GM19025 (cell line): Measurements from ENCODE around the gene HYDIN.

Experiments used
- ATAC-seq: cut with Tn5 transposase; IDR thresholded peaks from one replicate; pipeline ENCODE4 v1.9.1; 2021; ENCODE audit warnings: mild to moderate bottlenecking, low read depth, moderate library complexity; ENCODE audit not compliant: unreplicated experiment

The HYDIN gene

GRCh38 chr16:70796301-70796700 is 434.2 kb downstream of the HYDIN start:
- ATAC-seq, result no peak

- ATAC-seq, result no peak
Measured at GRCh38 chr16:70795296-70795912, 435.1 kb downstream of the HYDIN start.

GRCh38 chr16:70793851-70794502 is 436.5 kb downstream of the HYDIN start:
- ATAC-seq, result peak; percentile 53

- no peak for ATAC-seq
Measured at GRCh38 chr16:70790815-70791214, 439.7 kb downstream of the HYDIN start.

- ATAC-seq, result no peak
Measured at GRCh38 chr16:70789595-70790447, 440.7 kb downstream of the HYDIN start.

- ATAC-seq, result no peak
Measured at GRCh38 chr16:70788668-70789594, 441.6 kb downstream of the HYDIN start.

- ATAC-seq, result no peak
Measured at GRCh38 chr16:70786020-70786755, 444.3 kb downstream of the HYDIN start.

GRCh38 chr16:70784692-70785555 is 445.6 kb downstream of the HYDIN start:
- ATAC-seq, result no peak

GRCh38 chr16:70782237-70782636 is 448.3 kb downstream of the HYDIN start:
- ATAC-seq, result no peak

GRCh38 chr16:70781800-70782199 is 448.7 kb downstream of the HYDIN start:
- no peak for ATAC-seq

- ATAC-seq, result no peak
Measured at GRCh38 chr16:70780546-70780945, 450.0 kb downstream of the HYDIN start.

- no peak for ATAC-seq
Measured at GRCh38 chr16:70779361-70779760, 451.2 kb downstream of the HYDIN start.

GRCh38 chr16:70778901-70779309 is 451.6 kb downstream of the HYDIN start:
- no peak for ATAC-seq

GRCh38 chr16:70777973-70778406 is 452.5 kb downstream of the HYDIN start:
- no peak for ATAC-seq

GRCh38 chr16:70777496-70777895 is 453.0 kb downstream of the HYDIN start:
- ATAC-seq, result no peak

GRCh38 chr16:70775399-70775798 is 455.1 kb downstream of the HYDIN start:
- no peak for ATAC-seq

- no peak for ATAC-seq
Measured at GRCh38 chr16:70774261-70774660, 456.3 kb downstream of the HYDIN start.

GRCh38 chr16:70772493-70772892 is 458.0 kb downstream of the HYDIN start:
- ATAC-seq, result no peak
